Lower leg skin (tissue), 4 donors: ENCODE data around the gene AUTS2. TPM values are rescaled to one million over a fixed set of nuclear protein-coding genes. Genes with fewer than 3 reads are reported as not detected.

Experiments
- DNase-seq, 2 donors: peaks; one replicate each; pipeline ENCODE4 v3.0.0-alpha.2; 2019; ENCODE audit warnings: low spot score in 2 of 2
- H3K4me3 ChIP-seq: fragments of 200-600 bp; sonication (generic); 2 replicates; pipeline ENCODE4 v1.5.1; 2017; ENCODE audit warnings: mild to moderate bottlenecking, low read depth; ENCODE audit not compliant: poor library complexity, severe bottlenecking
- POLR2A ChIP-seq, 2 donors: fragments of 450-650 bp; IDR thresholded peaks; one replicate each; pipeline ENCODE4 v1.6.1; 2016 to 2017; ENCODE audit warnings: antibody characterized with exemption in 2 of 2, mild to moderate bottlenecking in 1 of 2, moderate library complexity in 1 of 2
- WGBS, 2 donors: methylation state at CpG; one replicate each; pipeline ENCODE4 v1.1.5; 2018; 5-methylcytosine and 5-hydroxymethylcytosine counted together
- intact Hi-C: fragments of 100-400 bp; cut with DNase I; formaldehyde crosslinking; loops from one replicate; pipeline ENCODE4 v1.15.0; 2023; ENCODE audit warnings: low total_unique reads
- total RNA-seq, 4 donors: library from RNA; depleted of rRNA; stranded (reverse); fragments of >200 nt; gene quantifications; one replicate each; pipeline ENCODE4 v1.1.0, GENCODE V29; 2016
- TF ChIP-seq, protein P1 (sequence below), 3 donors: fragments of 450-650 bp; IDR thresholded peaks; one replicate each; pipeline ENCODE4 v1.5.1; 2016; ENCODE audit warnings: antibody characterized with exemption in 3 of 3, mild to moderate bottlenecking in 3 of 3, moderate library complexity in 2 of 3

AUTS2 gene
- total RNA-seq, 4 donors from 2014 or later: 30.8 to 41.9 (median 40.5) TPM

DNA sequence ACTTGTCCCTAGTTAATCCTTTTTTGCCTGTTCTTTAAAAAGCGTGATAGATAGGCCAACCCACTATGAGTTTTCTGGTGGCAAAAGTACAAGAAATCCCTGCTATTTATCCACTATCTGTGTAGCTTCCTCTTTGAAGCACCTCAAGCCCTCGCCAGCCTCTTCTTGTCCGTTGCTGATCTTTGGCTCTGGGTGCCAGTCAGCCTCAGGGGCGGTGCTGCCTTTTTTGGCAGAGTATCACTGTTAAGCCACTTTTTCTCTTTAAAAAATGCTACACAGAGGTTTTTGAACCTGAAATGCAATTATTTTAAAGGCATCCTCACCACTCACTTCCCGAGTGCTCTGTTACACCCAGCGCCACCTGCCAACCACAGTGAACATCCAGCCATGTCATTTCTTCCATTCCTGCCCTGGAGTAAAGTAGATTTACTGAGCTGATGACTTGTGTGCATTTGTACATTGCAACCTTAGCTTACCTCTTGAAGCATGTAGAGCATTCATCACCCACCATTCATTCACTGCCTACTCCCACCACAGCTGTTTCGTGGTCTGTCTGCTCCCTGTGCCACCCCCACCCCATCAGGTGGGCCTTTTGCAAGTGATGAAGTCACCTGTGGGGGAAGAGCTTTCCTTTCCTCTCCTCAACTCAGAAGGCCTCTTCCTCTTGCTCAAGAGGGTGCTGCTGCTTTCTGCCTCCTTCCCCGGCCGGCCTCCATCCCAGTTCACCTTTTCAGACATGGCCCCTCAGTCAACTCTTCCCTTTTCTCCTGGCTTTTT lies 1119.5 kb downstream of the AUTS2 start:
- H3K4me3 ChIP-seq: no peak overlapping the region
- 57 to 63% methylated on average over 9 of the region's 9 CpGs for WGBS, 2 donors
- intact Hi-C loops: no loop called here
- no peak for TF ChIP-seq POLR2A (IDR thresholded peaks at IDR 0.05)
- TF ChIP-seq, protein P1, sequence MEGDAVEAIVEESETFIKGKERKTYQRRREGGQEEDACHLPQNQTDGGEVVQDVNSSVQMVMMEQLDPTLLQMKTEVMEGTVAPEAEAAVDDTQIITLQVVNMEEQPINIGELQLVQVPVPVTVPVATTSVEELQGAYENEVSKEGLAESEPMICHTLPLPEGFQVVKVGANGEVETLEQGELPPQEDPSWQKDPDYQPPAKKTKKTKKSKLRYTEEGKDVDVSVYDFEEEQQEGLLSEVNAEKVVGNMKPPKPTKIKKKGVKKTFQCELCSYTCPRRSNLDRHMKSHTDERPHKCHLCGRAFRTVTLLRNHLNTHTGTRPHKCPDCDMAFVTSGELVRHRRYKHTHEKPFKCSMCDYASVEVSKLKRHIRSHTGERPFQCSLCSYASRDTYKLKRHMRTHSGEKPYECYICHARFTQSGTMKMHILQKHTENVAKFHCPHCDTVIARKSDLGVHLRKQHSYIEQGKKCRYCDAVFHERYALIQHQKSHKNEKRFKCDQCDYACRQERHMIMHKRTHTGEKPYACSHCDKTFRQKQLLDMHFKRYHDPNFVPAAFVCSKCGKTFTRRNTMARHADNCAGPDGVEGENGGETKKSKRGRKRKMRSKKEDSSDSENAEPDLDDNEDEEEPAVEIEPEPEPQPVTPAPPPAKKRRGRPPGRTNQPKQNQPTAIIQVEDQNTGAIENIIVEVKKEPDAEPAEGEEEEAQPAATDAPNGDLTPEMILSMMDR (IDR thresholded peaks at IDR 0.05): no peak
- no peak for DNase-seq

DNA sequence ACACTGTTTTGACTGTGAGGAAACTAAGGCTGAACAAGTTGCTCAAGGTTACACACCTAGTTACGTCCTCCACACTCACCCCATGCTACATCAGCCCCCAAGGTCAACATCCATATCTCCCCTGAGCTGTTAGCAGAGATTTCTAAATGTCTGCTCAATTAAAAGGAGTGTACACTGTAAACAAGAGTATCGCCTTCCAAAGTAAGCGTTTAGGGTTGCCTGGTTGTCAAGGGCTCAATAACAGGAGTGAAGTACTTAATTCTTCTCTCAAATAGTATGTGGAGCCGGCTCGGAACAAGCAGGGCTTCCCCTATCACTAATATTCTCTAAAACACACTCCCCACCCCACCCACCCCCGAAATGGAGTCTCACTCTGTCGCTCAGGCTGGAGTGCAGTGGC lies 1120.8 kb downstream of the AUTS2 start:
- 93 to 95% methylated on average over 7 of the region's 7 CpGs for WGBS, 2 donors
- intact Hi-C loops: no loop called here
- no peak overlapping the region for H3K4me3 ChIP-seq
- DNase-seq: no peak
- TF ChIP-seq, protein P1 (IDR thresholded peaks at IDR 0.05): no peak
- TF ChIP-seq POLR2A (IDR thresholded peaks at IDR 0.05): no peak

DNA sequence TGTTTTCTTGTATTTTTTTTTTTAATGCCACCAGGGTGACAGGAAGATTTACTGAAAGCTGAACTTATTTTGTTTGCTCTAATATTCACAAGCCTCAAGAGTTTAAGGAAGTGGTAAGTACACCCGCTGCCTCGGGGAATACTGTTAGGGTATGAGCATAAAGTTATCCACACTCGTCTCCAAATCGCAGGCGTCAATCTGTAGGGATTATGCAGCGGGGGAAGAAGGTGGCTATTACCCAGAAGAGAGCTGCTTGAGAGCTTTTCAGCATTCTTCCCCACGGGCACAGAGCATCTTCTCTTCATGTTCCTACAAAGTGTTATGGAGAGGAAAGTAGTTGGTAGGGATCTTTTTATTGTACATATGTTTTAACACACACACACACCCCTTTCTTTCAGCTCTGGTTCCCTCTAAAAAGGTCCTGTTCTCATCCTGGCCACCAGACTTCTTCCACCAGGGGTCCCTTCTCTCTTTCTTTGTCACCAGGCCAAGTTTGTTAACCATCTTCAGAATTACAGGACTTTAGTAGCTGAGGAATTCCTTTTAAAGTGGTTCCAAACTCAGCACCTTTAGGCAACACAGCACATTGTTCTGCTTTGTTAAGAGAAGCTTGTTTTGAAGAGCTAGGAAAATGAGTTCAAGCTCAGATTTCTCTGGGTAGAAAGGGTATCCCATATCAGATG lies 1122.1 kb downstream of the AUTS2 start:
- no peak for TF ChIP-seq POLR2A (IDR thresholded peaks at IDR 0.05)
- TF ChIP-seq, protein P1 (IDR thresholded peaks at IDR 0.05): no peak
- 45 to 48% methylated on average over 7 of the region's 7 CpGs for WGBS, 2 donors
- no peak overlapping the region for H3K4me3 ChIP-seq
- intact Hi-C loops: loop anchor here (10.0 kb wide), 1 partner anchor 1266 kb away; no protein-coding TSS in a partner anchor
- DNase-seq: no peak

DNA sequence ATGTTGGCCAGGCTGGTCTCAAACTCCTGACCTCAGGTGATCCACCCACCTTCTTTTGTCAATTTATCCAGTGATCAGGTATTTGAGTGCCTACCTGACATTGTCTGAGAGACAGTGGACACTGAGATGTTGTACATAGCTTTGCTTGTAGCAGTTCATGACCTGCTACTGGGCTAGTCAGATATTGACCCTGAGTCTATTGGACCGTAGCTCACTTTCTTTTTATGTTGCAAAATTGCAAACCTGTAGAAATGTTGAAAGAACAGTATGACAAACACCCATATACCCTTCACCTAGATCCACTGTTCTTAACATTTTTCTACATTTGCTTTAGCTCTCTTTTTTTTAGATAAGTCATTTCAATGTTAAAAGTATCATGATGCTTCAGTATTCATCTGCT lies 1123.2 kb downstream of the AUTS2 start:
- H3K4me3 ChIP-seq: no peak overlapping the region
- TF ChIP-seq, protein P1 (IDR thresholded peaks at IDR 0.05): no peak
- TF ChIP-seq POLR2A (IDR thresholded peaks at IDR 0.05): no peak
- no peak for DNase-seq
- intact Hi-C loops: loop anchor here (10.0 kb wide), 1 partner anchor 1267 kb away; no protein-coding TSS in a partner anchor
- 93 to 95% methylated on average over 1 of the region's 1 CpG for WGBS, 2 donors

DNA sequence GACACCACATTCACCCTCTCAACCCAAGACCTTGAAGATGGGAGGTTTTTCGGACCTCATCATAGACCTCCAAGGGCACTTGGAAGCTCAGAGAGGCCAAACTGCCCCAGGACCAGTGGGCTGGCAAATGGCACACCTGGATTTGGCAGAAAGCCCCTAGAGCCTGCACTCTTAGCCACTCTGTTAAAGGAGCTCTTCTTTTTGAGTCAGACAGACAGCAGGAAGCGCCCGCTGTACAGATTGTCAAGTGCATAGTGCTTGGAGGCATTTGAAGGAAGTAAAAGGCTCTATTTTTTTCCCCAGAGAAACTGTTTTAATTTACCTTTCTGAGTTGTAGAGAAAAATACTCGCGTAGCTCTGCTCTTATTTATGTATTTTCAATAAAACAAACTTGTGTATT lies 1125.1 kb downstream of the AUTS2 start:
- 64 to 83% methylated on average over 5 of the region's 5 CpGs for WGBS, 2 donors
- H3K4me3 ChIP-seq: no peak overlapping the region
- TF ChIP-seq, protein P1 (IDR thresholded peaks at IDR 0.05): no peak
- no peak for TF ChIP-seq POLR2A (IDR thresholded peaks at IDR 0.05)
- no peak for DNase-seq
- intact Hi-C loops: loop anchor here (10.0 kb wide), 1 partner anchor 1269 kb away; no protein-coding TSS in a partner anchor
